Testis (tissue), 3 donors: ENCODE data around the gene EVC2. TPM values are rescaled to one million over a fixed set of nuclear protein-coding genes. Genes with fewer than 3 reads are reported as not detected.

Experiments used
- DNase-seq: peaks from one replicate; pipeline ENCODE4 v3.0.0-alpha.2; 2019
- H3K27ac ChIP-seq, 2 donors: fragments of 200-600 bp; sonication (generic); one replicate each; pipeline ENCODE4 v1.5.1; 2019
- H3K27me3 ChIP-seq: fragments of 200-600 bp; sonication (generic); one replicate; pipeline ENCODE4 v1.5.1; 2019
- H3K36me3 ChIP-seq: fragments of 200-600 bp; sonication (generic); one replicate; pipeline ENCODE4 v1.5.1; 2017; ENCODE audit warnings: low read depth; ENCODE audit errors: missing control alignments
- H3K4me1 ChIP-seq: fragments of 200-600 bp; sonication (generic); one replicate; pipeline ENCODE4 v1.5.1; 2019
- H3K4me3 ChIP-seq, 2 donors: fragments of 200-600 bp; sonication (generic); one replicate each; pipeline ENCODE4 v1.5.1; 2017 to 2019
- H3K9me3 ChIP-seq: fragments of 200-600 bp; sonication (generic); one replicate; pipeline ENCODE4 v1.5.1; 2017
- CTCF ChIP-seq, 3 experiments: fragments of 450-650 bp in 2 of 3; fragments of 200-600 bp in 1 of 3; sonication (generic) in 1 of 3; IDR thresholded peaks; one replicate each; pipeline ENCODE4 v1.5.1; 2016 to 2019; ENCODE audit warnings: antibody characterized with exemption in 3 of 3, mild to moderate bottlenecking in 2 of 3, moderate library complexity in 1 of 3
- POLR2A ChIP-seq: fragments of 450-650 bp; IDR thresholded peaks from one replicate; pipeline ENCODE4 v1.6.1; 2017; ENCODE audit warnings: antibody characterized with exemption, mild to moderate bottlenecking, moderate library complexity
- WGBS, 2 donors: methylation state at CpG; one replicate each; pipeline ENCODE4 v1.1.5; 2018; 5-methylcytosine and 5-hydroxymethylcytosine counted together
- intact Hi-C: fragments of 100-400 bp; cut with DNase I; formaldehyde crosslinking; loops from one replicate; pipeline ENCODE4 v1.15.1; 2023; ENCODE audit warnings: low total_unique reads
- polyA plus RNA-seq: library from polyadenylated mRNA; stranded (reverse); fragments of 350-450 nt; fragmentation: Illumina TruSeq; extraction: RNeasy Lipid Tissue Mini Kit (QIAGEN cat#74804); gene quantifications from one replicate; pipeline ENCODE4 v1.2.3, GENCODE V29; 2014; ENCODE audit warnings: low read depth, low replicate concordance; ENCODE audit not compliant: insufficient read depth
- total RNA-seq, 2 donors: library from RNA; depleted of rRNA; stranded (reverse); fragments of >200 nt; gene quantifications; one replicate each; pipeline ENCODE4 v1.2.3, GENCODE V29; 2016

Gene EVC2
- total and polyA plus RNA-seq, 3 donors from 2014 or later, result 2.9 to 10.2 (median 10.0) TPM

GRCh38 chr4:5566991-5567390 is 141.4 kb downstream of the EVC2 start:
- TF ChIP-seq CTCF (IDR thresholded peaks at IDR 0.05) (no peak), POLR2A (no peak)
- Histone ChIP-seq H3K27me3 (no peaks in the 10 kb centered on the region), H3K4me1 (no peaks in the 10 kb centered on the region), H3K36me3 (no peaks in the 10 kb centered on the region), H3K4me3 (no peak overlapping the region), H3K27ac (no peak overlapping the region), H3K9me3 (no peaks in the 10 kb centered on the region)
- no peak for DNase-seq
- WGBS, 2 donors, result 76 to 77% methylated on average over 7 of the region's 7 CpGs
- intact Hi-C loops, result no loop called here

GRCh38 chr4:5566526-5566925 is 141.8 kb downstream of the EVC2 start:
- Histone ChIP-seq H3K9me3 (no peaks in the 10 kb centered on the region), H3K36me3 (no peaks in the 10 kb centered on the region), H3K4me1 (no peaks in the 10 kb centered on the region), H3K27me3 (no peaks in the 10 kb centered on the region), H3K4me3 (no peak overlapping the region), H3K27ac (no peak overlapping the region)
- TF ChIP-seq POLR2A (no peak), CTCF (IDR thresholded peaks at IDR 0.05) (no peak)
- DNase-seq, result no peak
- 87 to 90% methylated on average over 6 of the region's 6 CpGs for WGBS, 2 donors
- intact Hi-C loops, result no loop called here

DNA sequence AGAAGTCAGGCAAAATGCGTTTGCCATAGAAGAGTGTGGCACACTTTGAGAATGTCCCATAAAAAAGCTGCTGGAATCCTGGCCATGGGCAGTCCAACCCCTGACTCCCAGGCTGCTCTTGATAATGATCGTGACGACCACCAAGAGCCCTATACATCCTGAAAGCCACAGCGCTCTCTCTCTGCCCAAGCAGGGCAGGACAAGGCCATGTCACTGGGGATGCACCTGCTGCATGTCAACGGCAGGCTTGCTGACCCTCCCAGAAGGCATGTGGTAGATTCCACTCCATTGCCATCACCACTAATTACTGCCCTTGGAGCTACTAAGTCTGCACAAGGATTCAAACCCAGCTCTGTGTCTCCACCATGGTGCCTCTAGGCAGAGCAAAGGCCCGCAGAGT is 144.5 kb downstream of the EVC2 start:
- Histone ChIP-seq H3K27me3 (no peaks in the 10 kb centered on the region), H3K4me1 (no peaks in the 10 kb centered on the region), H3K9me3 (no peaks in the 10 kb centered on the region), H3K36me3 (no peaks in the 10 kb centered on the region), H3K4me3 (no peak overlapping the region), H3K27ac (no peak overlapping the region)
- no peak for DNase-seq
- 87 to 95% methylated on average over 6 of the region's 6 CpGs for WGBS, 2 donors
- intact Hi-C loops, result no loop called here
- TF ChIP-seq POLR2A (no peak), CTCF (IDR thresholded peaks at IDR 0.05) (no peak)

- Histone ChIP-seq H3K4me3 (no peak overlapping the region), H3K9me3 (no peaks in the 10 kb centered on the region), H3K27me3 (no peaks in the 10 kb centered on the region), H3K36me3 (no peaks in the 10 kb centered on the region), H3K4me1 (no peaks in the 10 kb centered on the region), H3K27ac (no peak overlapping the region)
- DNase-seq, result no peak
- WGBS, 2 donors, result 95 to 96% methylated on average over 7 of the region's 7 CpGs
- TF ChIP-seq CTCF (IDR thresholded peaks at IDR 0.05), result no peak
- TF ChIP-seq POLR2A, result no peak
- intact Hi-C loops, result no loop called here
These were observed 145.9 kb downstream of the EVC2 start for GRCh38 chr4:5562476-5562875.

GRCh38 chr4:5561286-5561685 is 147.1 kb downstream of the EVC2 start:
- Histone ChIP-seq H3K27ac (no peak overlapping the region), H3K27me3 (no peaks in the 10 kb centered on the region), H3K9me3 (no peaks in the 10 kb centered on the region), H3K4me1 (no peaks in the 10 kb centered on the region), H3K36me3 (no peaks in the 10 kb centered on the region), H3K4me3 (no peak overlapping the region)
- WGBS, 2 donors, result 95 to 100% methylated on average over 4 of the region's 4 CpGs
- DNase-seq, result no peak
- intact Hi-C loops, result no loop called here
- TF ChIP-seq POLR2A (no peak), CTCF (IDR thresholded peaks at IDR 0.05) (no peak)
